OCI-LY1 (cell line): Measurements from ENCODE around the gene HSPA4.
"Not testable (repeated sequence)": the region's sequence is repeated elsewhere in the genome, so short reads cannot be mapped to it uniquely, and the experiment has no call there.

Source experiments
- EZH2 ChIP-seq: fragments of 200-600 bp; sonication (generic), shearing (Covaris generic); IDR thresholded peaks from 2 replicates; pipeline ENCODE4 v1.8.0; 2017; ENCODE audit warnings: borderline replicate concordance, mixed run types, mild to moderate bottlenecking, antibody characterized with exemption, low read length, moderate library complexity, mixed read lengths
- TF ChIP-seq, protein P1 (sequence below): fragments of 200-600 bp; sonication (generic), shearing (Covaris generic); IDR thresholded peaks from 2 replicates; pipeline ENCODE4 v1.5.1; 2017; ENCODE audit warnings: mild to moderate bottlenecking, antibody characterized with exemption, low read length, moderate library complexity, mixed read lengths

DNA sequence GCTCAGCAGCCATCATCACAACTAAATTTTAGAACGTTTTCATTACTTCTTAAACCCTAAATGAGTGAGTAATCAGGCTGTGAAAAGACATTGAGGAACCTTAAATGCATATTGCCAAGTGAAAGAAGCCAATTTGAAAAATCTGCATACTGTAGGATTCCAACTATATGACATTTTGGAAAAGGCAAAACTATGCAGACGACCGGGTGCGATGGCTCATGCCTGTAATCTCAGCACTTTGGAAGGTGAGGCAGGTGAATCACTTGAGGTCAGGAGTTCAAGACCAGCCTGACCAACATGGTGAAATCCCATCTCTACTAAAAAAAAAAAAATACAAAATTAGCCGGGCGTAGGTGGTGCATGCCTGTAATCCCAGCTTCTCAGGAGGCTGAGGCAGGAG, 33.4 kb downstream of the HSPA4 start:
- TF ChIP-seq, protein P1, sequence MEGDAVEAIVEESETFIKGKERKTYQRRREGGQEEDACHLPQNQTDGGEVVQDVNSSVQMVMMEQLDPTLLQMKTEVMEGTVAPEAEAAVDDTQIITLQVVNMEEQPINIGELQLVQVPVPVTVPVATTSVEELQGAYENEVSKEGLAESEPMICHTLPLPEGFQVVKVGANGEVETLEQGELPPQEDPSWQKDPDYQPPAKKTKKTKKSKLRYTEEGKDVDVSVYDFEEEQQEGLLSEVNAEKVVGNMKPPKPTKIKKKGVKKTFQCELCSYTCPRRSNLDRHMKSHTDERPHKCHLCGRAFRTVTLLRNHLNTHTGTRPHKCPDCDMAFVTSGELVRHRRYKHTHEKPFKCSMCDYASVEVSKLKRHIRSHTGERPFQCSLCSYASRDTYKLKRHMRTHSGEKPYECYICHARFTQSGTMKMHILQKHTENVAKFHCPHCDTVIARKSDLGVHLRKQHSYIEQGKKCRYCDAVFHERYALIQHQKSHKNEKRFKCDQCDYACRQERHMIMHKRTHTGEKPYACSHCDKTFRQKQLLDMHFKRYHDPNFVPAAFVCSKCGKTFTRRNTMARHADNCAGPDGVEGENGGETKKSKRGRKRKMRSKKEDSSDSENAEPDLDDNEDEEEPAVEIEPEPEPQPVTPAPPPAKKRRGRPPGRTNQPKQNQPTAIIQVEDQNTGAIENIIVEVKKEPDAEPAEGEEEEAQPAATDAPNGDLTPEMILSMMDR: not testable (repeated sequence)
- not testable (repeated sequence) for TF ChIP-seq EZH2
